GM12875 (cell line): ENCODE data around the gene CYP27C1.
"Not testable (repeated sequence)": the region's sequence is repeated elsewhere in the genome, so short reads cannot be mapped to it uniquely, and the experiment has no call there.

Experiments used
- H3K4me3 ChIP-seq: one replicate; pipeline ENCODE4 v1.5.1; 2011; ENCODE audit warnings: low read depth, low read length, control low read depth
- TF ChIP-seq, protein P1 (sequence below): IDR thresholded peaks from 2 replicates; pipeline ENCODE4 v1.5.1; 2011; ENCODE audit warnings: low read depth, mild to moderate bottlenecking, control low read depth, inconsistent platforms, low read length, moderate library complexity, borderline replicate concordance; ENCODE audit not compliant: insufficient read depth

Gene CYP27C1

GRCh38 chr2:127228102-127228501 lies 8.0 kb upstream of the CYP27C1 start:
- H3K4me3 ChIP-seq, result no peak overlapping the region
- TF ChIP-seq, protein P1, sequence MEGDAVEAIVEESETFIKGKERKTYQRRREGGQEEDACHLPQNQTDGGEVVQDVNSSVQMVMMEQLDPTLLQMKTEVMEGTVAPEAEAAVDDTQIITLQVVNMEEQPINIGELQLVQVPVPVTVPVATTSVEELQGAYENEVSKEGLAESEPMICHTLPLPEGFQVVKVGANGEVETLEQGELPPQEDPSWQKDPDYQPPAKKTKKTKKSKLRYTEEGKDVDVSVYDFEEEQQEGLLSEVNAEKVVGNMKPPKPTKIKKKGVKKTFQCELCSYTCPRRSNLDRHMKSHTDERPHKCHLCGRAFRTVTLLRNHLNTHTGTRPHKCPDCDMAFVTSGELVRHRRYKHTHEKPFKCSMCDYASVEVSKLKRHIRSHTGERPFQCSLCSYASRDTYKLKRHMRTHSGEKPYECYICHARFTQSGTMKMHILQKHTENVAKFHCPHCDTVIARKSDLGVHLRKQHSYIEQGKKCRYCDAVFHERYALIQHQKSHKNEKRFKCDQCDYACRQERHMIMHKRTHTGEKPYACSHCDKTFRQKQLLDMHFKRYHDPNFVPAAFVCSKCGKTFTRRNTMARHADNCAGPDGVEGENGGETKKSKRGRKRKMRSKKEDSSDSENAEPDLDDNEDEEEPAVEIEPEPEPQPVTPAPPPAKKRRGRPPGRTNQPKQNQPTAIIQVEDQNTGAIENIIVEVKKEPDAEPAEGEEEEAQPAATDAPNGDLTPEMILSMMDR, result no peak

DNA sequence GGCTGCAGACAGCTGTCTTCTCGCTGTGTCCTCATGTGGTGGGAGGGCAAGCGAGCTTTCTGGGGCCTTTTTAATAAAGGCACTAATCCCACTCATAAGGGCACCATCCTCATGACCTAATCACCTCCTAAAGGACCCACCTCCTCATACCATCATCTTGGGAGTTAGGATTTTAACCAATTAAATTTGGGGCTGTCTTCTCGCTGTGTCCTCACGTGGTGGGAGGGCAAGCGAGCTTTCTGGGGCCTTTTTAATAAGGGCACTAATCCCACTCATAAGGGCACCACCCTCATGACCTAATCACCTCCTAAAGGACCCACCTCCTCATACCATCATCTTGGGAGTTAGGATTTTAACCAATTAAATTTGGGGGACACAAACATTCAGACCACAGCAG lies 7.2 kb upstream of the CYP27C1 start:
- H3K4me3 ChIP-seq, result not testable (repeated sequence)

DNA sequence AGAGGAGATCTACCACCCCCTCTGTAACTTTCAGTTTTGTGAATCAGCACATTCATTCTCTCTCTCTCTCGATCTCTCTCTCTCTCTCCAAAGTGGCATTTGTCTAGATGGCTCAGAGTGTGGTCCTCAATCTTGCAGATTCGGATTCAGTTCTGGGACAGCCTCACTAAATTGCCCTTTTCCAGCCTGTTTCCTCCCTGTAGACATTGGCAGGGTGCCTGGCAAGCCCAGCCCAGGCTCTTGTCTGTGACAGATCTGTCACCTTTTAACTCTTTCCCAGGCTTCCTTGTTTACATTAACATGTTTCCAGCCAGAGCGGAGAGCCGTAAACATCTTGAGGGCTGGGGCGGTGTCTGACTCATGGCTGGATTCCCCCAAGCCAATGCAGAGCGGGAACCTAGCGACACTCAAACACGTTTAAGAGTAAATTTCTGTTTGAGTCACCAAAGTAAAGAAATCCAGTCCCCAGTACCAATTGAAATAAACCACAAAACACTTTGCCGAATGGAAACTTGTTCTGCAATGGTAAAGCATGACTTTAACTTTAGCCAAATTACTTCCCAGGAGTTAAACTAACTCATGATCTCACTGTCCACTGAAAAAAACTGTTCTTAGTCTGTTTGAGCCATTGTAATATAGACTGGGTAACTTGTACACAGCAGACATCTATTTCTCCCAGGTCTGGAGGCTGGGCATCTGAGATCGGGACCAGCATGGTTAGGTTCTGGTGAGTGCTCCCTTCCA lies 6.6 kb upstream of the CYP27C1 start:
- H3K4me3 ChIP-seq, result no peak overlapping the region

GRCh38 chr2:127226132-127226519 lies 6.0 kb upstream of the CYP27C1 start:
- H3K4me3 ChIP-seq, result no peak overlapping the region
- TF ChIP-seq, protein P1, result no peak

More for the DNA sequence above, 6.6 kb upstream of the CYP27C1 start:
- TF ChIP-seq, protein P1, result no peak

DNA sequence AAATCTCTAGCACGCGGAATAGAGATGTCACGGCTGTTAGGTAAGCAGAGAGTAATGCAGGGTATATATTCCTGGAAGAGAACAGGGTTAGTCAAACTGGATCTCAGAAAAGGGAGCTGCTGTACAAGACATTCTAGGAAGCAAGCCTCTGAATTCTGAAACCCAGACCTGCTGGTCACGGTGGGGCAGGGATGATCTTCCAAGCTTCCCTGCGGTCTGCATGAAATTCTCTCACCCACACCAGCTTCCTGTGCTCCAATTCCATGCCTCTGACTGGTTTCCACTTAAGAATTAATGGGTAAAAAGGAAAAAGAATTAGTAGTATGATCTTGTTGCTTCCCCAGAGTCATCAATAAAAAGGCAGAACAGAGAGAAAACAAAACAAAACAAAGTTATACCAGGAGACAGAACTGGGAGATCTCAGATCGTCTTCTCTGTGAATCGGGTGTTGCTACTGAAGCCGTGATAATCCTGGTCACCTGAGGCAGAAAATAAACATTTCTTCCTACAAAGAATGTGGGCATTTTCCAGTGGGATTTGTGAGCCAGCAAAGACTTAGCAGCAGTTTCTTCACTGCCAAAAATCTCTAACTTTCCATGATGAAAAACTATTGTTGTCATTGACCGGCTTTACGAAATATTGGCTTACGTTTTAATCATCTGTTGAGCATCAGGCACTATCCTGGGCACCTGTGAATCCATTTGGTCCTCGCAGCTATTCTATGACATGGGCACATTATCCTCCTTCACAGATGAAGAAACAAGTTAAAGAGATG lies 5.3 kb upstream of the CYP27C1 start:
- no peak overlapping the region for H3K4me3 ChIP-seq
- TF ChIP-seq, protein P1, result no peak

GRCh38 chr2:127224135-127224534 lies 4.0 kb upstream of the CYP27C1 start:
- H3K4me3 ChIP-seq, result not testable (repeated sequence)

- TF ChIP-seq, protein P1, result no peak
- no peak overlapping the region for H3K4me3 ChIP-seq
Measured at GRCh38 chr2:127220768-127221527, 849 bp upstream of the CYP27C1 start.
